Midbrain (tissue), 1 donor: ENCODE results near the gene ADAMTS16.

Experiments used
- DNase-seq: peaks from one replicate; lab custom pipeline; 2025; lab: John Stamatoyannopoulos, UW

Gene ADAMTS16

GRCh38 chr5:5239191-5239590 lies 99.1 kb downstream of the ADAMTS16 start:
- DNase-seq = no peak

GRCh38 chr5:5240234-5240633 lies 100.1 kb downstream of the ADAMTS16 start:
- DNase-seq = no peak

GRCh38 chr5:5242056-5242455 lies 101.9 kb downstream of the ADAMTS16 start:
- no peak for DNase-seq

- no peak for DNase-seq
Measured at GRCh38 chr5:5246736-5247135, 106.6 kb downstream of the ADAMTS16 start.

- no peak for DNase-seq
Measured at GRCh38 chr5:5250758-5251157, 110.6 kb downstream of the ADAMTS16 start.

- DNase-seq = no peak
Measured at GRCh38 chr5:5252106-5252505, 112.0 kb downstream of the ADAMTS16 start.

- DNase-seq = no peak
Measured at GRCh38 chr5:5257353-5257752, 117.2 kb downstream of the ADAMTS16 start.

- DNase-seq = no peak
Measured at GRCh38 chr5:5258564-5258963, 118.4 kb downstream of the ADAMTS16 start.

- DNase-seq = no peak
Measured at GRCh38 chr5:5264727-5265126, 124.6 kb downstream of the ADAMTS16 start.

GRCh38 chr5:5266297-5266696 lies 126.2 kb downstream of the ADAMTS16 start:
- DNase-seq = no peak

GRCh38 chr5:5270161-5270560 lies 130.0 kb downstream of the ADAMTS16 start:
- no peak for DNase-seq

- peak; percentile 21 for DNase-seq
Measured at GRCh38 chr5:5270958-5271785, 131.0 kb downstream of the ADAMTS16 start.

GRCh38 chr5:5271786-5272321 lies 131.7 kb downstream of the ADAMTS16 start:
- DNase-seq = no peak

GRCh38 chr5:5273398-5273797 lies 133.3 kb downstream of the ADAMTS16 start:
- DNase-seq = no peak

- no peak for DNase-seq
Measured at GRCh38 chr5:5273976-5274375, 133.8 kb downstream of the ADAMTS16 start.

- DNase-seq = no peak
Measured at GRCh38 chr5:5275211-5275610, 135.1 kb downstream of the ADAMTS16 start.

GRCh38 chr5:5276430-5276829 lies 136.3 kb downstream of the ADAMTS16 start:
- DNase-seq = no peak

- no peak for DNase-seq
Measured at GRCh38 chr5:5276951-5277517, 136.9 kb downstream of the ADAMTS16 start.

GRCh38 chr5:5278201-5278814 lies 138.2 kb downstream of the ADAMTS16 start:
- DNase-seq = no peak

- no peak for DNase-seq
Measured at GRCh38 chr5:5278815-5279381, 138.8 kb downstream of the ADAMTS16 start.

- no peak for DNase-seq
Measured at GRCh38 chr5:5285906-5286305, 145.8 kb downstream of the ADAMTS16 start.

- DNase-seq = no peak
Measured at GRCh38 chr5:5287419-5287818, 147.3 kb downstream of the ADAMTS16 start.

GRCh38 chr5:5288201-5288600 lies 148.1 kb downstream of the ADAMTS16 start:
- DNase-seq = no peak
